Tongue (tissue), 2 donors: Measurements from ENCODE around the gene COL8A1. TPM values are rescaled to one million over a fixed set of nuclear protein-coding genes. Genes with fewer than 3 reads are reported as not detected.
"Not testable (repeated sequence)": the region's sequence is repeated elsewhere in the genome, so short reads cannot be mapped to it uniquely, and the experiment has no call there.

Experiments used
- DNase-seq: peaks from one replicate; pipeline ENCODE4 v3.0.0-alpha.2; 2015
- total RNA-seq: library from RNA; depleted of rRNA; stranded (reverse); fragments of >200 nt; gene quantifications from one replicate; pipeline ENCODE4 v1.2.3, GENCODE V29; 2014

COL8A1 gene
- total RNA-seq, 1 donor from 2014 or later = 22.4 TPM

DNA sequence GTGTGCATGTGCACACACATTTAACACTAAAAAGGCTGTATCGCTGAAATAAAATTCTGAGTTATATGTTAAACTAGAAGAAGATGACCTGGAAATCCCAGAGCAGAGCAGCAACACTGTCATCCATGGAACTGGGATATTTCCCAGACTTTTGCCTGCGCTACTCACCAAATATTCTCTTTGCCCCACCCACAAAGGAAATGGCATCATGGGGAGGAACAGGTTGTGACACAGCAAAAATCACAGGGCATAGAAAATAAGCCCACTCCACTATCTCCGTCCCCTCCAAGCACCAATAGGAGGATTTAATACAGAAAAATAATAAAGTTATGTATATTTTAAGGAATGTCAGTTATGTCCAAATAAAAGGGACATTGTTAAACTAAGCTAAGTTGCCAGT is 71.7 kb downstream of the COL8A1 start:
- no peak for DNase-seq

DNA sequence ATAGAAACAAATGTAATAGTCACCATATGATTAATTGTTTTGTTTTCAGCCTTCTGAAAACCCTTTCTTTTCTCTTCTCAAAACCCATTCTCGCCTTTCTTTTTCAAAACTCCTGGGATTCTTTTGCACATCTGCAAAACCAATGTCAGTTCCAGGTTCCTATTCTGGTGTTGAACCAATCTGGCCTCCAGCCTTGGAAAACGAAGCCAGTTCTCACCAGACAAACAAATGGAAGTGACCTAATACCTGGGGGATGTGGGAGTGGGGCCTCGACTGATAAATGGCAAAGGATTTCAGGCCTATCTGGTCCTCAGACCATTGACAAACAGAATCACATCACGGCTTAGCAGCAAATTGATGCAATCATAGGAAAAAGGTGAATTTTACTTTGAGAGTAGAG is 73.0 kb downstream of the COL8A1 start:
- peak; percentile 7 for DNase-seq

DNA sequence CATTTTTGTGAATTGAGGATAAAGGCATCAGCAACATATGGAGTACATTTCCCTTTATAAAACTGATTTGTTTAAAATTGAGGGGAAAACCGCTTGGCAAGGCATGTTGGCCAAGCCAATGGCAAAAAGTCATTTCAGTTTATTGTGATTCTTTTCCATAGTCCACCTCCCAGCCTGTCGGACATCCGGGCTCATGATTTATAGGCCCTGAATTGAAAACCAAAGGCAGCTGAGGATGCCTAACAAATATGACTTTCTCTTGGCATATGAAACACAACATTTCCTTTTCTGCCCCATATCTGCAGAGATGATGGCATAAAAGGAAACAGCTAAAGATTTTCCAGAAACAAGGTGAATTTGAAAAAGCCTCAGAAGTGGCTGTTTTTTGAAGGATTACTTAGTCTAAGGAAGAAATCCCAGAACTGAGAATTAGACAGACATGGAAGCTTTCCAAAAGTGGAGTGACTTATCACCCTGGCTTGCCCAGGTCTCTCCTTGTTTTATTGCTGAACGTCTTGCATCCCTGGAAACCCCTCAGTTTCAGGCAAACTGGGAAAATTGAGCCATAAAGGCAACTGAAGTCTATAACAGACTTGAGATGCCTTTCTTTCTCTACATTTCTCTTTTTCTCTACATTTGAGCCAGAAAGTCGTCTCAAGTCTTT is 74.0 kb downstream of the COL8A1 start:
- no peak for DNase-seq

DNA sequence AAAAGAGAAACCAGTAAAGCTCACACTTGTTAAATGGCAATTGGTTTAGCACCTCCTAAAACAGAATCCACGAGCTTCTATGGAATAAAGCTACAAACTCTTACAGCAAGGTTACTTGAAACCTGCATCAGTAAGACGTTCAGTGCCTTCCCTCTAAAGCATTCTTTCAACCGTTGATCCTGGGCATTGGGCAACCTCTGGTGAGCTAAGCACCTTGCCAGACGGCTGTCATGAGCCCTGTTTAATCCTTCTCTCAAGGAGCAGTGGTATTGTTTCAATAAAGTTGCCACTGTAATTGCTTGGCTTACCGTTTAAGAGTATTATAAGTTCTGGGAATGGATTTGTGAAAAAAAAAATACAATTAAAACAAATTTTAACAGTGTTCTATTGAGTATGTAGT is 75.0 kb downstream of the COL8A1 start:
- no peak for DNase-seq

DNA sequence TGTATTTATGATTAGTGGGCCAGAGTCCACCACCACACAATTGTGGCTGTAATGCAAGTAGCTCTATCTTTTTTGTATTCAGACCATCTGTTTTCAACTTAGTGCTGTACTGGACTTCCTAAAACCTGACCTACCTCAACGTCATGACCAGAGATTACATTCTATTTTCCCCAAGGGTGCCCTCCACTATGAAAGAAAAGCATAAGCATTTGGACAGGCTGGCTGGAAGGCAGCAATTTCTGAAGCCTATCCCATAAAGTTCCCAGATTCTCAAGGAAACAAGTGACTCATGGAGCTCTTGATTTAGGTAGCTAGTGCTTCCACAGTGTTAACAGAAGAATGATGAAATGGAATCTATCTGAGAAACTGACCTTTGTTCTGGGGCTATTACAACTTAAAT is 75.8 kb downstream of the COL8A1 start:
- DNase-seq = peak; percentile 48

DNA sequence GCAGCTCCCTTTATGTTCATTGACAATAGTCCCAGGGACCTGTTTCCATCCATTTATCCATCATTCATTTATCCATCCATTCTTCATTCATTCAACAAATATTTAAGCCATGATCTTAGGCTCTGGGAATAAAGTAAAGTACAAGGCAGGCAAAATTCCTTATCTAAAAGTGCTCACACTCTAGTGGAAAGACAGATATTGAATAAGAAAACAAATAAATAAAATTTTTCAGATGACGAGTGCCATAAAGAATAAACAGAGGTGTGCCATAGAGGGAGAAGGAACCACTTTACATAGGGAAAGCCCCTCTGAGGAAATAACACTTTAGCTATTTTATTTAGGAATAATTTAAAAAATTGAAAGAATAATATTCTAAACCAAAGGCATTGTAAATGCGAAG is 76.2 kb downstream of the COL8A1 start:
- DNase-seq = no peak

DNA sequence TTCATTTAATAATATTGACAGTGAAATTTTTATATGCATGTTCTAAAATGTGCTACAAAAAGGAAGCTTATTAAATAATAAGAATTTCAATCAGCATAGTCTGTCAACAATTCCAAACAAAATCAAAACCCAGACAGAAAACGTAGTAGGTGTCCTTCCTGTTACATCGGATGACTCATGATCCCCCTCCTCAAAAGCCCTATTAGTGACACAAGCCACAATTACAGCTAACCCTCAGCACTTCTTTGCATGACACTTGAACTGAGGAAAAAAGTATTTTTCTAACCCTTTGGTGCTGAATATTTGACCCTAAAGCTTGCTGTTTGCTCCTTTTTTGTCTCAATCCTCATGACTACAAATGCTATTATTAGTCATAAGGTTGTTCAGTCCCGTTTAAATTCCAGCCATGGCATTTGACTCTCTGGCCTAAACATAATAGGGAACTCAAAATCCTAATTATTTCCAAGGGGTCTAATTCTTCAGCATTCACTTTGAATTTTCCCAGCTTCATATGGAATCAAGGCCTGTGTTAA is 78.1 kb downstream of the COL8A1 start:
- no peak for DNase-seq

DNA sequence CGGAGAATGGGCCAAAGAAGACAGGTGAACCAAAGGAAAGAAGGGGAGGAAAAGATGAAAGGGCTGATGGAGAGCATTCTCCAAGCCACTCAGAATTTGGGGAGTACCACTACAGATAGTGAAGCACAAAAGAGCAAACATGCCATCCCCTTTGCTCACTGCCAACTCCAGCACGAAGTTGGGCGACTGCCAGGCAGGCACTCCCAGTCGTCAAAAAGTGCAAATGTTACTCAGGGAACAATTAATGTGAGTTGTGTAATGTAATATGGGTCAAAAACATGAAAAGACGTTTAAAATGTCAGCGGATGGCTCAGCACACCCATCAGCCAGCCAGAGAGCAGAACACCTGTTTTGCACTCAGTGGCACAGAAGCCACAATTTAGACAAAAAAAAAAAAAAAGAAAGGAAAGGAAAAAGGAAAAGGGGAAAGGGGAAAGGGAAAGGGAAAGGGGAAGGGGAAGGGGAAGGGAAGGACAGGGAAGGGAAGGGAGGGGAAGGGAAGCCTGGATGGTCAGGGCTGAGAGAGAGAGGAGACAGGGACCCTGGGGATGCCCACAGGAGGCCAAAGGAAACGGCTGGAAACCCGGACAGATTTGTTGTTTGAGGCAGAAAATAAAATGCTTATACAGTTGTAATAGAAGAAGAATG is 82.7 kb downstream of the COL8A1 start:
- peak; percentile 29 for DNase-seq

DNA sequence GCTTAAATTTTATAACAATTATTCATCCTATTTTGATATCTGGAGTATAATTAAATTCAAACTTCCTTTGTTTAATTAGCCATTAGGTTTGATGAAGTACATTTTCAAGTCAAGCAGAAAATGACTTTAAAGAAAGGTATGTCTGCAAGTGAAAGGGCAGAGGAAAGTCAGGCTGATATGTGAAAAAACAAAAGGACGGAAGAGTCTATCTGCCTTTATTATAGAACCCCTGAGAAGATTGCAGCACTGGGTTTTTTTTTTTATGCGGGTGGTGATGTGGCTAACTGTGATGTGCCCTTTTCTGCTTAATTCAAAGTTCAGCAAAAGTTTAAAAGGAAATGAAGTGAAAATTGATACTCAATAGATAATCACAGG is 83.2 kb downstream of the COL8A1 start:
- no peak for DNase-seq

DNA sequence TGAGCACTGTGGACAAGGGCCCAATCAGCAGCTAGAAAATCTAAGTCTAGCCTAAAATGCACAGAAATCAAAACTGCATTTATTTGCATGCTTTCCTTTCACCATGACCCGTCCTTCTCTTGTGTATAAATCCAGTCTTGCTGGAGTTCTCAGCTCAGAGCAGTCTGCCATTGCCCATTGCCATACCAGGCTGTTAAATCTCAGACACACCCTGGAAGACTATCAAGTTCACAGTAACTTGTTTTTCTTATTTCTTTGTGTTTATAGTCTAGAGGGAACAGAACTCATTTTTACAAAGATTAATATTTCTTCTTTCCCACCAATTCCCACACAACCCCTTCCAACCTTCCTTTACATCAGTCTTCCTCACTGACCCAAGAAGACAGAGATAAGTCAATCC is 85.9 kb downstream of the COL8A1 start:
- DNase-seq = no peak

DNA sequence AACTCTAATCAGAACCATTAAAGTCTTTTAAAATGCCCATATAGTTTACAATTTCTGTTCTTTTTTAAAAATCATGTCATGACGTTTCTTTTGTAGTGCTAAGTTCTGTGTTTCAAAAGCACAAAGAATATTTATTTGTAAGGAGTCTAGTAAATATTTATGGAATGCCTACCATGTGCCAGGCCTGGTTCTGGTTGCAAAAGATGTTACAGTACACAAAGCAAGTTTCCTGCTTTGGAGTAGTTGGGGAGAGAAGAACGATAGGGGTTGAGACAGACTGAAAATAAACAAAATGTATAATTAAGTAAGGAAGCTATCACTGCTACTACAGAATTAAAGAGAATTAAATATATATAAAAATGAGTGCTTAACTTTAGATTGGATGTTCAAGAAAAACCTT is 92.5 kb downstream of the COL8A1 start:
- no peak for DNase-seq

DNA sequence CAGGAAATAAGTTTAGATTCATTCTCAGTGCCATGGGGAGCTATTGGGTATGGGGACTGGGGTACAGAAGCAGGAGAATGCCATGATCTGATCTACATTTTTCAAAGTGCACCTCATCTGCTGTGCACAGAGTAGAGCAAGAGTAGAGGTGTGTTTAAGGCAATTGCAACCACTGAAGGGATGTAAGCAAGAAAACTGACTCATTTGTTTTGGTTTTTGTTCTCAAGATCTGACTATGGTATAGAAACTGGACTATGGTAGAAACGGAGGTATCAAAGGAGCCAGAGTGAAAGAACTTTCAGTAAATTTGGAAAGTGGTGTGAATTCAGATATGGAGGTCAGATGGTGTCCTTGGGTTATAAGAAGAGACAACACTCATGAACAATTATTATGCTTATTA is 93.1 kb downstream of the COL8A1 start:
- no peak for DNase-seq

DNA sequence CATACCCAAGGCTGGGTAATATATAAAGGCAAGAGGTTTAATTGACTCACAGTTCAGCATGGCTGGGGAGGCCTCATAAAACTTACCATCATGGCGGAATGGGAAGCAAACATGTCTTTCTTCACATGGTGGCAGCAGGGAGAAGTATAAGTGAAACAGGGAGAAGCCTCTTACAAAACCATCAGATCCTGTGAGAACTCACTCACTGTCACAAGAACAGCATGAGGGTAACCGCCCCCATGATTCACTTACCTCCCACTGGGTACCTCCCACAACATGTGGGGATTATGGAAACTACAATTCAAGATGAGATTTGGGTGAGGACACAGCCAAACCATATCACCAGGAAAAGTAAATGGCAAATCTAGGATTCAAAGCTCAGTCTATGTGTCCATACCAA is 102.0 kb downstream of the COL8A1 start:
- DNase-seq = not testable (repeated sequence)

DNA sequence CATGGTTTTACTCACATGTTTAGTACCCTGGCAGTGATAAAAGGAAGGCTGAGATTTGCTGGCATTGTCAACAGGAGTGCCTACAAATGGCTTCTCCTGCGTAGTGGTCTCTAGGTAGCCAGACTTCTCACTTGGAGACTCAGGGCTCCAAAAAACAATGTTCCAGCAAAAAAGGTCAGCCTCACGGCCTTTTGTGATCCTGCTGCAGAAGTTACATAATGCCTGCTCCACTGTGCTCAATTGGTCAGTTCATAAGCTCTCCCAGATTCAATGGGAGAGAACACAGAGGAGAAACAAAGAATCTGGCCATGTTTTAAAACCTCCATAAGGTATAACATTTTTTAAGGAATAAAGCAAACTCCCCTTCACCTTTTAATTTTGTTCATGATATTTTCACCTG is 103.2 kb downstream of the COL8A1 start:
- DNase-seq = no peak

DNA sequence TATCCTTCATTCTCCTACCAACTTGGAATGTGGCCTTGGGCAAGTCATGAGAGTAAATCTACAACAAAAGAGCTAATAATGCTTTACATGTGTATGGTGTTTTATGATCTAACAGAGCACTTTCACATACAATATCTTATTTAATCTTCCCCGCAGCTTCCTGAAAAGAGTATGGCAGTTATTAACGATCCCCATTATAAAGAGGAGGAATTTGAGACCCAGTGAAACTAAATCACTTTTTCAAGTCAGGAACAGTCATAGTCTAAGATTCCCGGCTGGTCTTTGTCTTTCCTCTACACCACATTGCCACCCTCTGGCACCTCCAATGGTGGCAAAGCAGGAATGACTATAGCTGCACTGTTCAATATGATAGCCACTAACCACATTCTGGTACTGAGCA is 109.5 kb downstream of the COL8A1 start:
- peak; percentile 14 for DNase-seq

DNA sequence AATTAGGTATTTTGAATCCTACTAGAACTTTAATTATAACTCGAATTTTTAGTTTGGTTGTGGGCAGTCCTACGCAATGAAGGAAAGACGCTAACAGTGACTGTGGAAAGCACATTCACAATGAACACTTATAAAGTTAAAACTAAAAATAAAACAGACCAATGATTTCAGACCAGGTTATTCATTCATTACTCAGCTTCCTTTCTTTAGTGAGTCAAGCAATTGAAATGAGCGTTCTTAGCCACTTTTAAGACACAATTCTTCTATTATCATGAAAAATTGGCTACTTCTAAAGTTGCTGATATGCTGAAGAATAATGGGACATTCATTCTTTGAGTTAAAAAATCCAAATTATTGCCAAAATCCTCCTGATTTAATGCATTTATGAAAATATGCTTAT is 113.3 kb downstream of the COL8A1 start:
- no peak for DNase-seq

DNA sequence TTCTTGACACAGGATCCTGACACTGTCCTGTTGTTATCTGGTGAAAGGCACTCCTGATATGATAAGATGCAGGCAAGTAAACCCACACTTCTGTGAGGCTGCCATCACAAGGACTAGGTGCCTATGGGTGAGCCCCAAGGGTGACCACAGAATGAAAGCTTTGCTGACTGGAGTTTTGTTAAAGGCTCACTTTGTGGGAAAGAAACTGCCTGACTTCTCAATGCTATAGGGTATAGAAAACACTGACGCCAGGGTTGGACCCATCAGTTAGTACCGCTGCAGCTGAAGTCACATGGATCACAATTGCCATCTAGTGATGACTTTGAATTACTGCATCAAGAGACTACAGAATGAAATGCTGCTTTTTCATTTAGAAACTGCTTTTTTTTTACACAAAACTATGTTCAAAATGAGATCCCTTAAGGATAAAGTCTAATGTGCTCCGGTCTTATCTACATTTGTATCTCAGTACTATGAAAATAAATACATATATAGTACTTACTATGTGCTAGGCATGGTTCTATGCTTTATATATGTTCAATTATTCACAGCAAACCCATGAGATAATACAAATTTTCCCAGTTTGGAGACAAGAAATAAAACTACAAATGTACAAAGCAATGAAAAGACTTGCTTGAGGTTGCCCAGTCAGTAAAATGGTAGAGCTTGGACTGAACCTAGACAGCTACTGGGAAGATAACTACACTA is 115.0 kb downstream of the COL8A1 start:
- DNase-seq = peak; percentile 81

DNA sequence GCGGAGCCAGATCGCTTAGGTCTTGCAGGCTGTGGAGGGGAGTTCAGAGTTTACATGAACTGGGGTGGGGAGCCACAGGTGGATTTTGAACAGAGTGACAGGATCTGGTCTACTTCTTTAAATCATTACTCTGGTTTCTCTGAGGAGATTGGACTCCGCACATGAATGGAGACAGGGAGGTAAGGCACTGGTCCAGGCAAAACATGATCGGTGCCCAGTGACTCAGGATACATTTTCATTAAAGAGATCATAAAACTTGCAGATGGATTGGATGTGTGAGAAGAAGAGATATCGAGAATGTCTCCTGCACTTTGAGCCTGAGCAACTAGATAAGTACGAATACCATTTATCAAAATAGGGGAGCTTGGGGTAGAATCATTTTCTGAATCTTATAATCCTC is 117.4 kb downstream of the COL8A1 start:
- DNase-seq = no peak

DNA sequence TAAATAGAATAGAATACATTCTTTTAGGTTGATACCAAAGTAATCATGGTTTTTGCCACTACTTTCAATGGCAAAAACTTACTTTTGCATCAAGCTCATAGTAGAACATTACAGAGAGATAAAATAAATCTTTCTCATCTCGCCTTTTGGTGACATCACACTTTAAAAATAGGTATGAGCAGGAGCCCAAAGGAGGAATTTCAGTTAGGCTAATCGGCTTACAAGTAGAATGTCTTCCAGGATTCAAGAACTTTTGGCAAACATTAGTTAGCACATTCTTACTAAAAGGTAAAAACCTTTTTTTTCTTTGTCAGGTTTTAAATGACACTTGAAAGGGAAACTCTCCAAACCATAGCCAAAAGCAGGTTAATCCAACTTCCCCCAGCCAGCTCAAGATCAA is 119.6 kb downstream of the COL8A1 start:
- no peak for DNase-seq

DNA sequence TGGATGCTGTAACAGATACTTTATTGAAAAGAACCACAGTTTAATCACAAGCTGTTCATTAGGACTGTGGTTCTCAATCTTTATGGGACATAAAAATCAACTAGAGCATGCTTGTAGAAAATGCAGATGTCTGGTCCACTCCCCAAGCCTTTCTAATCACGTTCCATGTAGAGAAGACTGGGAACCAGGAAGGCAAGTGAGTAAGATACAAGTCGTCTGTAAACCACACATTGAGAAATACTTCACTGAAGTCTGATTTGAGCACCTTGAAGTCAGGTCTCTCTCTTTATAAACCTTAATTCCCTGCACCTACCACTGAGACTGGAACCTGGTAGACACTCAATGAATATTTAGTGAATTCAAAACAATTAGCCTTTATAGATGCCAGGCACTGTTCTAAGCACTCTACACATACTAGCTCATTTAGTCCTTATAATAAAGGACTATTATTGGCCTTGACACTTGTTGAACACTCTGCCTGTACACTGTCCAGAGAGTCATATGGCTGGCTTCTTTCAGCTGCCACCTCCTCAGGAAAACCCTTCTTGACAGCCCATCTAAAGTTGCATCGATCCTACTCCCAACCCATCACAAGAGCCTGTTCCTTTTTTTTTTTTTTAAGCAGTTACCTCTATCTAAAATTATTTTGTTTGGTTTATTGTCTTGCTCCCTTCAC is 120.2 kb downstream of the COL8A1 start:
- no peak for DNase-seq

DNA sequence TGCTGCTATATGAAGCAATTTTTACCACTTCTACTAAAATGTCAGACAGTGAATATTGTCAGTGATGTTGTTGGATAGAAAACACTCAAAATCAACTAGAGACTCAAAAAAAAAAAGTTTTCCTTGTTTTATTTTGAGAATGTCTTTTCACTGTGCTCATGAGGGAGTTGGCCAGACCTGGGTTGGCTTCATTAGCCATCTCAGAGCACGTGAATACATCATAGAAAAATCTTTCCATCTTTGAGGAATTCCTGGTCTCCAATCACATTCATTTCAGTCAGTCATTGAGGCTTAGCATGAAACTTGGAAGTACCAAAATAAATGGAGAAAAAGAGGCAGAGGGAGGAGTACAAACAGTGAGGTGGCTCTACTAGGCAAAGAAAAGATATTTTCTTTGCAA is 121.6 kb downstream of the COL8A1 start:
- DNase-seq = no peak

DNA sequence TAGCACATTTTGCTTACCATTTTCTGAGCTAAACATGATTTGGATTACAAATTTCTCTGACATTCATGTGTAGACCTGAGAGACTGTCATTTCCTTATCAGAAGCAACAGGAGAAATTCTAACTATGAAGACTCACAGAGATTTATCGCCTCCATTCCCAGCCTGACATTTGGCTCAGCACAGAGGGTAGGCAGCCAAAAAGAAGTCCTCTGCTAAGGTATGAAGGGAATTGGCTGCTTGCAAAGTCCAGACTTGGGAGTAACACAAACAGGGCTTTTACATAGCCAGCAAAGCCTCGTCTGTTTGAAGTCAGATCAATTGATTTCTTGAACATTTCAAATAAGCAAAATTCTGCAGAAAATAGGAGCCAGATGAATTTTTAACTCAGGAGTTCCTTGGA is 122.2 kb downstream of the COL8A1 start:
- DNase-seq = peak; percentile 35
